Measurements from ENCODE around the gene IGFBP1. TPM values are rescaled to one million over a fixed set of nuclear protein-coding genes. Genes with fewer than 3 reads are reported as not detected.
"Not testable (repeated sequence)": the region's sequence is repeated elsewhere in the genome, so short reads cannot be mapped to it uniquely, and the experiment has no call there.

Gene IGFBP1
- total RNA-seq, 1 donor from 2014 or later: not detected

- Mint-ChIP-seq H3K36me3 (ENCODE audit: low read depth) (no peaks in the 10 kb centered on the region), H3K27ac (no peak overlapping the region), H3K27me3 (peaks cover 57% of the 10 kb centered on the region), H3K9me3 (no peaks in the 10 kb centered on the region), H3K4me1 (peaks cover 20% of the 10 kb centered on the region), H3K4me3 (peak overlapping the region; percentile 67)
- no peak for DNase-seq
- intact Hi-C loops (cut with micrococcal nuclease): loop anchor here (10.0 kb wide), 1 partner anchor 1333 kb away; no protein-coding TSS in a partner anchor
Observed at GRCh38 chr7:45921381-45921698, 33.1 kb downstream of the IGFBP1 start.

GRCh38 chr7:45921699-45922519, 33.6 kb downstream of the IGFBP1 start:
- Mint-ChIP-seq H3K27me3 (peaks cover 57% of the 10 kb centered on the region), H3K4me1 (peaks cover 20% of the 10 kb centered on the region), H3K9me3 (no peaks in the 10 kb centered on the region), H3K4me3 (peak overlapping the region; percentile 67), H3K27ac (no peak overlapping the region), H3K36me3 (ENCODE audit: low read depth) (no peaks in the 10 kb centered on the region)
- DNase-seq: peak; percentile 68
- intact Hi-C loops (cut with micrococcal nuclease): loop anchor here (10.0 kb wide), 1 partner anchor 1333 kb away; no protein-coding TSS in a partner anchor

- Mint-ChIP-seq H3K9me3 (no peaks in the 10 kb centered on the region), H3K4me3 (peak overlapping the region; percentile 33), H3K36me3 (ENCODE audit: low read depth) (no peaks in the 10 kb centered on the region), H3K4me1 (peaks cover 20% of the 10 kb centered on the region), H3K27me3 (peaks cover 59% of the 10 kb centered on the region), H3K27ac (no peak overlapping the region)
- peak; percentile 72 for DNase-seq
- intact Hi-C loops (cut with micrococcal nuclease): loop anchor here (10.0 kb wide), 1 partner anchor 1332 kb away; no protein-coding TSS in a partner anchor
Observed at GRCh38 chr7:45922810-45923209, 34.5 kb downstream of the IGFBP1 start.

GRCh38 chr7:45923290-45923689, 35.0 kb downstream of the IGFBP1 start:
- Mint-ChIP-seq H3K9me3 (no peaks in the 10 kb centered on the region), H3K27ac (no peak overlapping the region), H3K27me3 (peaks cover 55% of the 10 kb centered on the region), H3K4me1 (peaks cover 20% of the 10 kb centered on the region), H3K4me3 (peak overlapping the region; percentile 33), H3K36me3 (ENCODE audit: low read depth) (no peaks in the 10 kb centered on the region)
- intact Hi-C loops (cut with micrococcal nuclease): loop anchor here (10.0 kb wide), 1 partner anchor 1332 kb away; no protein-coding TSS in a partner anchor
- peak; percentile 86 for DNase-seq

- DNase-seq: no peak
- no peaks in the 10 kb centered on the region for H3K36me3 Mint-ChIP-seq (ENCODE audit: low read depth)
- no peak overlapping the region for H3K4me3 Mint-ChIP-seq
- intact Hi-C loops (cut with micrococcal nuclease): loop anchor here (10.0 kb wide), 1 partner anchor 1331 kb away; no protein-coding TSS in a partner anchor
- no peak overlapping the region for H3K27ac Mint-ChIP-seq
- peaks cover 56% of the 10 kb centered on the region for H3K27me3 Mint-ChIP-seq
- H3K9me3 Mint-ChIP-seq: no peaks in the 10 kb centered on the region
- peaks cover 20% of the 10 kb centered on the region for H3K4me1 Mint-ChIP-seq
Observed at GRCh38 chr7:45923818-45924217, 35.5 kb downstream of the IGFBP1 start.

GRCh38 chr7:45924283-45924682, 36.0 kb downstream of the IGFBP1 start:
- intact Hi-C loops (cut with micrococcal nuclease): loop anchor here (10.0 kb wide), 1 partner anchor 1331 kb away; no protein-coding TSS in a partner anchor
- H3K27ac Mint-ChIP-seq: no peak overlapping the region
- no peak overlapping the region for H3K4me3 Mint-ChIP-seq

GRCh38 chr7:45927721-45928120, 39.4 kb downstream of the IGFBP1 start:
- H3K27me3 Mint-ChIP-seq: peaks cover 30% of the 10 kb centered on the region
- intact Hi-C loops (cut with micrococcal nuclease): loop anchor here (10.0 kb wide), 1 partner anchor 1327 kb away; no protein-coding TSS in a partner anchor
- H3K27ac Mint-ChIP-seq: no peak overlapping the region
- H3K36me3 Mint-ChIP-seq (ENCODE audit: low read depth): no peaks in the 10 kb centered on the region
- H3K4me3 Mint-ChIP-seq: no peak overlapping the region
- DNase-seq: no peak
- no peaks in the 10 kb centered on the region for H3K9me3 Mint-ChIP-seq
- H3K4me1 Mint-ChIP-seq: peaks cover 6% of the 10 kb centered on the region

More at GRCh38 chr7:45924283-45924682, 36.0 kb downstream of the IGFBP1 start:
- Mint-ChIP-seq H3K36me3 (ENCODE audit: low read depth) (no peaks in the 10 kb centered on the region), H3K27me3 (peaks cover 56% of the 10 kb centered on the region), H3K9me3 (no peaks in the 10 kb centered on the region), H3K4me1 (peaks cover 20% of the 10 kb centered on the region)
- DNase-seq: peak; percentile 46

GRCh38 chr7:45930967-45931366, 42.7 kb downstream of the IGFBP1 start:
- Mint-ChIP-seq H3K36me3 (ENCODE audit: low read depth) (no peaks in the 10 kb centered on the region), H3K9me3 (no peaks in the 10 kb centered on the region), H3K27ac (no peak overlapping the region), H3K27me3 (peaks cover 17% of the 10 kb centered on the region), H3K4me3 (no peak overlapping the region), H3K4me1 (no peaks in the 10 kb centered on the region)
- intact Hi-C loops (cut with micrococcal nuclease): no loop called here
- DNase-seq: no peak

GRCh38 chr7:45937301-45937700, 49.0 kb downstream of the IGFBP1 start:
- no peak for DNase-seq
- Mint-ChIP-seq H3K27me3 (peaks cover 7% of the 10 kb centered on the region), H3K4me1 (peaks cover 9% of the 10 kb centered on the region), H3K27ac (no peak overlapping the region), H3K9me3 (peaks cover 4% of the 10 kb centered on the region), H3K36me3 (ENCODE audit: low read depth) (no peaks in the 10 kb centered on the region), H3K4me3 (no peak overlapping the region)
- intact Hi-C loops (cut with micrococcal nuclease): no loop called here

- Mint-ChIP-seq H3K36me3 (ENCODE audit: low read depth) (no peaks in the 10 kb centered on the region), H3K4me3 (no peak overlapping the region), H3K27ac (no peak overlapping the region), H3K9me3 (peaks cover 4% of the 10 kb centered on the region), H3K27me3 (peaks cover 10% of the 10 kb centered on the region), H3K4me1 (peaks cover 9% of the 10 kb centered on the region)
- intact Hi-C loops (cut with micrococcal nuclease): no loop called here
- DNase-seq: no peak
Observed at GRCh38 chr7:45937862-45938261, 49.6 kb downstream of the IGFBP1 start.

GRCh38 chr7:45938626-45939302, 50.5 kb downstream of the IGFBP1 start:
- intact Hi-C loops (cut with micrococcal nuclease): no loop called here
- no peaks in the 10 kb centered on the region for H3K36me3 Mint-ChIP-seq (ENCODE audit: low read depth)
- H3K27ac Mint-ChIP-seq: no peak overlapping the region
- H3K4me3 Mint-ChIP-seq: no peak overlapping the region
- H3K27me3 Mint-ChIP-seq: peaks cover 10% of the 10 kb centered on the region
- H3K9me3 Mint-ChIP-seq: peaks cover 4% of the 10 kb centered on the region
- no peak for DNase-seq
- H3K4me1 Mint-ChIP-seq: peaks cover 9% of the 10 kb centered on the region

- no peak for DNase-seq
- H3K4me3 Mint-ChIP-seq: peak overlapping the region; percentile 28
- intact Hi-C loops (cut with micrococcal nuclease): no loop called here
- H3K27me3 Mint-ChIP-seq: peaks cover 6% of the 10 kb centered on the region
- no peak overlapping the region for H3K27ac Mint-ChIP-seq
- H3K4me1 Mint-ChIP-seq: peaks cover 9% of the 10 kb centered on the region
- H3K9me3 Mint-ChIP-seq: peaks cover 4% of the 10 kb centered on the region
- no peaks in the 10 kb centered on the region for H3K36me3 Mint-ChIP-seq (ENCODE audit: low read depth)
Observed at GRCh38 chr7:45939574-45939973, 51.3 kb downstream of the IGFBP1 start.

GRCh38 chr7:45940237-45940781, 52.0 kb downstream of the IGFBP1 start:
- H3K36me3 Mint-ChIP-seq (ENCODE audit: low read depth); H3K9me3 Mint-ChIP-seq; H3K27me3 Mint-ChIP-seq; intact Hi-C loops (cut with micrococcal nuclease); H3K4me1 Mint-ChIP-seq: not testable (repeated sequence)
- Mint-ChIP-seq H3K27ac (peak overlapping the region; percentile 34), H3K4me3 (peak overlapping the region; percentile 75)
- DNase-seq: peak; percentile 81

- Mint-ChIP-seq H3K9me3 (peaks cover 4% of the 10 kb centered on the region), H3K27ac (no peak overlapping the region), H3K27me3 (peaks cover 6% of the 10 kb centered on the region), H3K36me3 (ENCODE audit: low read depth) (no peaks in the 10 kb centered on the region), H3K4me3 (no peak overlapping the region), H3K4me1 (peaks cover 9% of the 10 kb centered on the region)
- intact Hi-C loops (cut with micrococcal nuclease): no loop called here
- no peak for DNase-seq
Observed at GRCh38 chr7:45940939-45941338, 52.7 kb downstream of the IGFBP1 start.
